ENCODE results near the gene SLC12A6.

The SLC12A6 gene

DNA sequence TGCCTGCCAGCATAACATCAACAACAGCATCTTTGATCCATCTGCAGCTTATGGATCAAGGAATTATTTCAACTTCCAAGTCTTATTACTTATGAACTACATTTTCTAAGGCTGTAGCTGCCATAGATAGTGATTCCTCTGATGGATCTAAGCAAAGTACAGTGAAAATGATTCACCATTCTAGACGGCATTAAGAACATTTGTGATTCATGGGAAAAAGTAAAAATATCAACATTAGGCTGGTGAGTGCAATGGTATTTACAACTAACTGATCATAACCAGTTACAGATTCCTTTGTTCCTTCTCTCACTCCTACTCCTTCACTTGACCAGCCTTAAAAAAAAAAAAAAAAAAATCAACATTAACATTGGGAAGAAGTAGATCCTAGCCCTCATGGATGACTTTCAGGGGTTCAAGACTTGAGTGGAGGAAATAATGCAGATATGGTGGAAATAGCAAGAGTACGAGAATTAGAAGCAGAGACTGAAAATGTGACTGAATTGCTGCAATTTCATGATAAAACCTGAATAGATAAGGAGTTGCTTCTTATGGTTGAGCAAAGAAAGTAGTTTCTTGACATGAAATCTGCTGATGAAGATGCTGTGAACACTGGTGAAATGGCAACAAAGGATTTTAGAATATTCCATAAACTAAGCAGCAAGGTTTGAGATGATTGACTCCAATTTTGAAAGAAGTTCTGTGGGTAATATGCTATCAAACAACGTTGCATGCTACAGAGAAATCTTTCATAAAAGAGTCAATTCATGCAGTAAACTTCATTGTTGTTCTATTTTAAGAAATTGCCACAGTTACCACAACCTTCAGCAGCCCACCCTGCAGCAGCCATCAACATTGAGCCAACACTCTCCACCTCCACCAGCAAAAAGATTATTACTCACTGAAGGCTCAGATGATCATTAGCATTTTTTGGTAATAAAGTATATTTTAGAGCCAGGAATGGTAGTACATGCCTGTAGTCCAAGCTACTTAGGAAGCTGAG, 22.8 kb downstream of the SLC12A6 start:
- H3K27me3 ChIP-seq (ENCODE audit: insufficient read depth, insufficient read length): no peaks in the 10 kb centered on the region
- no peaks in the 10 kb centered on the region for H3K9me3 ChIP-seq (ENCODE audit: insufficient read depth, low read length)
- no peak for TF ChIP-seq SUZ12 (IDR thresholded peaks at IDR 0.05; ENCODE audit: extremely low read depth, insufficient read depth, insufficient read length)
- no peak for TF ChIP-seq ZNF274 (IDR thresholded peaks at IDR 0.05; ENCODE audit: low read depth, low read length)
- TF ChIP-seq YY1 (IDR thresholded peaks at IDR 0.05; ENCODE audit: insufficient read depth, insufficient read length): no peak
- H3K4me1 ChIP-seq (ENCODE audit: insufficient read depth, insufficient read length): no peaks in the 10 kb centered on the region
- no peaks in the 10 kb centered on the region for H3K36me3 ChIP-seq (ENCODE audit: insufficient read depth, insufficient read length, low read length)
- H3K9ac ChIP-seq (ENCODE audit: insufficient read length, low read depth): no peak overlapping the region
- H3K4me3 ChIP-seq (ENCODE audit: insufficient read length, low read depth): no peak overlapping the region
- DNase-seq (ENCODE audit: low read depth, low spot score): no peak

- H3K4me3 ChIP-seq (ENCODE audit: insufficient read length, low read depth): no peak overlapping the region
- no peaks in the 10 kb centered on the region for H3K4me1 ChIP-seq (ENCODE audit: insufficient read depth, insufficient read length)
- H3K9ac ChIP-seq (ENCODE audit: insufficient read length, low read depth): no peak overlapping the region
- H3K9me3 ChIP-seq (ENCODE audit: insufficient read depth, low read length): no peaks in the 10 kb centered on the region
- DNase-seq (ENCODE audit: low read depth, low spot score): no peak
- TF ChIP-seq SUZ12 (IDR thresholded peaks at IDR 0.05; ENCODE audit: extremely low read depth, insufficient read depth, insufficient read length) (no peak), YY1 (IDR thresholded peaks at IDR 0.05; ENCODE audit: insufficient read depth, insufficient read length) (no peak), ZNF274 (IDR thresholded peaks at IDR 0.05; ENCODE audit: low read depth, low read length) (no peak)
- H3K27me3 ChIP-seq (ENCODE audit: insufficient read depth, insufficient read length): no peaks in the 10 kb centered on the region
- H3K36me3 ChIP-seq (ENCODE audit: insufficient read depth, insufficient read length, low read length): no peaks in the 10 kb centered on the region
These were observed 26.0 kb downstream of the SLC12A6 start for GRCh38 chr15:34311563-34311962.

DNA sequence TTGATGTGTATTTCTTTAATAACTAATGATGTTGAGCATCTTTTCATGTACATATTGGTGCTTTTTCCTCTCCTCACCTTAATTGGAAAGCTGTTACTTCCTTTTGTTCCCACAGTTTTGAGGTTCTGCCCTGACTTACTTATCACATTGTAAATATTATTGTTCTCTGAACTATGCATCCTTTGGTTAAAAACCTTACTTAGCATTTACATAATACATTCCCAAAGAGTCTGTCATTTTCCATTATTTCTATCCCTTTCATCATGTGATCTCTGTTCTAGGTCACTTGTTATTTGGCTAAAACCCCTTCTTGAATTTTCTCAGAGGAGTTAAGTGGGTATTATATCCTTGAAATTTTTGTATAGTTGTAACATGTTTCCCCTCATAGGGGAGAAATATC, 33.0 kb downstream of the SLC12A6 start:
- TF ChIP-seq ZNF274 (IDR thresholded peaks at IDR 0.05; ENCODE audit: low read depth, low read length) (no peak), YY1 (IDR thresholded peaks at IDR 0.05; ENCODE audit: insufficient read depth, insufficient read length) (no peak), SUZ12 (IDR thresholded peaks at IDR 0.05; ENCODE audit: extremely low read depth, insufficient read depth, insufficient read length) (no peak)
- Histone ChIP-seq H3K36me3 (ENCODE audit: insufficient read depth, insufficient read length, low read length) (no peaks in the 10 kb centered on the region), H3K9ac (ENCODE audit: insufficient read length, low read depth) (no peak overlapping the region), H3K4me1 (ENCODE audit: insufficient read depth, insufficient read length) (no peaks in the 10 kb centered on the region), H3K4me3 (ENCODE audit: insufficient read length, low read depth) (no peak overlapping the region), H3K27me3 (ENCODE audit: insufficient read depth, insufficient read length) (no peaks in the 10 kb centered on the region), H3K9me3 (ENCODE audit: insufficient read depth, low read length) (no peaks in the 10 kb centered on the region)
- no peak for DNase-seq (ENCODE audit: low read depth, low spot score)

DNA sequence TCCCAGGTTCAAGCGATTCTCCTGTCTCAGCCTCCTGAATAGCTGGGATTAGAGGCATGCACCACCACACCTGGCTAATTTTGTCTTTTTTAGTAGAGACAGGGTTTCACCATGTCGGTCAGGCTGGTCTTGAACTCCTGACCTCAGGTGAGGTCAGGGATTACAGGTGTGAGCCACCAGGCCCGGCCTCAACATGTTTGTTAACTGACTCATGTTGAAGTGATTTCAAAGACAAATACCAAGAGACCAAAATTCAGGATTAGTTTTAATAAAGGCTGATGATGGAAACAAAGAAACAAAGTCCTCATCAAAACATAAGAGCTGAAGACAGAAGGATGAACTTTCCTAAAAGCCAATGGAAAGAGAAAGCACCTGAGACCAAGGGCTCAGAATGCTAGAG, 36.5 kb downstream of the SLC12A6 start:
- H3K4me1 ChIP-seq (ENCODE audit: insufficient read depth, insufficient read length): no peaks in the 10 kb centered on the region
- H3K4me3 ChIP-seq (ENCODE audit: insufficient read length, low read depth): no peak overlapping the region
- no peaks in the 10 kb centered on the region for H3K27me3 ChIP-seq (ENCODE audit: insufficient read depth, insufficient read length)
- no peaks in the 10 kb centered on the region for H3K9me3 ChIP-seq (ENCODE audit: insufficient read depth, low read length)
- no peak for DNase-seq (ENCODE audit: low read depth, low spot score)
- no peak overlapping the region for H3K9ac ChIP-seq (ENCODE audit: insufficient read length, low read depth)
- no peaks in the 10 kb centered on the region for H3K36me3 ChIP-seq (ENCODE audit: insufficient read depth, insufficient read length, low read length)
- TF ChIP-seq YY1 (IDR thresholded peaks at IDR 0.05; ENCODE audit: insufficient read depth, insufficient read length): no peak
- no peak for TF ChIP-seq SUZ12 (IDR thresholded peaks at IDR 0.05; ENCODE audit: extremely low read depth, insufficient read depth, insufficient read length)
- no peak for TF ChIP-seq ZNF274 (IDR thresholded peaks at IDR 0.05; ENCODE audit: low read depth, low read length)

DNA sequence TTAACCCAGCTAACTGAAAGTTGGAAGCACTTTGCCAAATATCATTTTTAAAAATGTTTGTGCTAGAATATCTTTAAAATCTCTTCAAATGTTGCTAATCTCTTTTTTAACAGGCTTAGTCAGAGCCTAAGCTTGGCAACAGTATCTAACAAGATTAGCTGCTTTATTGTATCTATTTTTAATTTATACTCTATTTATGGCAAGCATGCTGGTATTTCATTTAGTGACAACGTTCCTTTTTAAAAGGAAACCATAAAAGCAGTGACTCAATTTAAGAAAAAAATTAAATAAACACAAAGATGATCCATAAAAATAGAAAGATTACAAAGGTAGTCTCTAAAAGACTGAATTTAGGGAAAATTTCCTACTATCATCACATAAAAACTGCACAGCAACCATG, 40.5 kb downstream of the SLC12A6 start:
- H3K4me3 ChIP-seq (ENCODE audit: insufficient read length, low read depth): no peak overlapping the region
- no peaks in the 10 kb centered on the region for H3K4me1 ChIP-seq (ENCODE audit: insufficient read depth, insufficient read length)
- DNase-seq (ENCODE audit: low read depth, low spot score): no peak
- TF ChIP-seq YY1 (IDR thresholded peaks at IDR 0.05; ENCODE audit: insufficient read depth, insufficient read length): no peak
- TF ChIP-seq ZNF274 (IDR thresholded peaks at IDR 0.05; ENCODE audit: low read depth, low read length): no peak
- no peak for TF ChIP-seq SUZ12 (IDR thresholded peaks at IDR 0.05; ENCODE audit: extremely low read depth, insufficient read depth, insufficient read length)
- no peak overlapping the region for H3K9ac ChIP-seq (ENCODE audit: insufficient read length, low read depth)
- no peaks in the 10 kb centered on the region for H3K27me3 ChIP-seq (ENCODE audit: insufficient read depth, insufficient read length)
- no peaks in the 10 kb centered on the region for H3K9me3 ChIP-seq (ENCODE audit: insufficient read depth, low read length)
- H3K36me3 ChIP-seq (ENCODE audit: insufficient read depth, insufficient read length, low read length): no peaks in the 10 kb centered on the region

DNA sequence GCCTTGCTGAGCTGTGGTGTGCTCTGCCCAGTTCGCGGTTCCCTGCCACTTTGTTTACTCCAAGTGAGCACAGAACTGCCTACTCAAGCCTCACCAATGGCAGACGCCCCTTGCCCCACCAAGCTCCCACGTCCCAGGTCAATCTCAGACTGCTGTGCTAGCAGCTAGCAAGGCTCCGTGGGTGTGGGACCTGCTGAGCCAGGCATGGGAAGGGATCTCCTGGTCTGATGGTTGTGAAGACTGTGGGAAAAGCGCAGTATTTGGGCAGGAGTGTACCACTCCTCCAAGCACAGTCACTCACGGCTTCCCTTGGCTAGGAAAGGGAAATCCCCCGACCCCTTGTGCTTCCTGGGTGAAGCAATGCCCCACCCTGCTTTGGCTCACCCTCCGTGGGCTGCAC, 45.0 kb downstream of the SLC12A6 start:
- Histone ChIP-seq H3K4me1 (ENCODE audit: insufficient read depth, insufficient read length) (no peaks in the 10 kb centered on the region), H3K9ac (ENCODE audit: insufficient read length, low read depth) (no peak overlapping the region), H3K27me3 (ENCODE audit: insufficient read depth, insufficient read length) (no peaks in the 10 kb centered on the region), H3K36me3 (ENCODE audit: insufficient read depth, insufficient read length, low read length) (no peaks in the 10 kb centered on the region), H3K9me3 (ENCODE audit: insufficient read depth, low read length) (no peaks in the 10 kb centered on the region), H3K4me3 (ENCODE audit: insufficient read length, low read depth) (no peak overlapping the region)
- no peak for DNase-seq (ENCODE audit: low read depth, low spot score)
- TF ChIP-seq SUZ12 (IDR thresholded peaks at IDR 0.05; ENCODE audit: extremely low read depth, insufficient read depth, insufficient read length) (no peak), ZNF274 (IDR thresholded peaks at IDR 0.05; ENCODE audit: low read depth, low read length) (no peak)

DNA sequence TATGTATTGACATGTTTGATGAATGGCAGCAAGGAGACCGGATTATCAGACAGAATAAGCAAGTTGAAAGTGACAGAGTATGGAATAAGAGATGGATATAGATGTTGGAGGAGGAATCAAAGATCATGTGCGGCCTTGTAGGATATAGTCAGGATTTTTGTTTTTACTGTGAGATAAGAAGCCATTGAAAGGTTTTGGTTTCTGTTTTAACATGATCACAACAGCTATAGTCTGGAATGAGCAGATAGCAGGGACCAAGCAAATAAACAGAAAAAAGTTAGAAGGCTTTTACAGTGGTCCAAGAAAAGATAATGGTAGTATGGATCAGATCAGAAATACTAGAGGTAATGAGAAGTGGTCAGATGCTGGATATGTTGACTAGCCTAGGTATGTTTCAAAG, 52.6 kb downstream of the SLC12A6 start:
- no peaks in the 10 kb centered on the region for H3K27me3 ChIP-seq (ENCODE audit: insufficient read depth, insufficient read length)
- no peak overlapping the region for H3K4me3 ChIP-seq (ENCODE audit: insufficient read length, low read depth)
- no peak for DNase-seq (ENCODE audit: low read depth, low spot score)
- TF ChIP-seq ZNF274 (IDR thresholded peaks at IDR 0.05; ENCODE audit: low read depth, low read length) (no peak), SUZ12 (IDR thresholded peaks at IDR 0.05; ENCODE audit: extremely low read depth, insufficient read depth, insufficient read length) (no peak), YY1 (IDR thresholded peaks at IDR 0.05; ENCODE audit: insufficient read depth, insufficient read length) (no peak)
- no peaks in the 10 kb centered on the region for H3K4me1 ChIP-seq (ENCODE audit: insufficient read depth, insufficient read length)
- H3K9ac ChIP-seq (ENCODE audit: insufficient read length, low read depth): no peak overlapping the region
- no peaks in the 10 kb centered on the region for H3K36me3 ChIP-seq (ENCODE audit: insufficient read depth, insufficient read length, low read length)
- H3K9me3 ChIP-seq (ENCODE audit: insufficient read depth, low read length): no peaks in the 10 kb centered on the region
